Measurements from ENCODE around the gene YTHDC1. TPM values are rescaled to one million over a fixed set of nuclear protein-coding genes. Genes with fewer than 3 reads are reported as not detected.

The YTHDC1 gene
- total and polyA plus RNA-seq, 7 experiments from 2014 or later, result 26.9 to 254 (median 206) TPM

DNA sequence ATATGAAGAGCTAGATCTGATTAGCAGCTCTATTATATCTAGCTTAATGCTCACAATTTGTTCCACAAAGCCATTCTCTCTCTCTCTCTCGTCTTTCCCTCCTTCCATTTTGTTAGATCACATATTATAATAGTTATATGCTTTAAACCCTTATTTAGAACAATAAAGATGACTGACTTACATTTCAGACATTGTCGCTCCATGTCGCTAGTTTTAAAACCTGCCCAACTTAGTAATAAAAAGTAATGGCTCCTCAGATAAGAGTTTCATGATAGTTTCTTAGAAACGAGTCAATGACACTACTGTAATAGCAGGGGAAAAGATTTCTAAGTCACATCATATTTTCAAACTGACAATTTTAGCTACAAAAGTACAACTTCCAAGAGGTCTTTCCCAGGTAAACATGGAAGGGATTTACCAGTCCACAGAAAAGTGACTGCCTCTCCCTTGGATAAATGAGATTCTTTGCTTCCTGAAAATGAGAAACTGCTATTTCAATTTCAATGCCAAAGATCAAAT is 38.5 kb upstream of the YTHDC1 start:
- no peak for DNase-seq
- Mint-ChIP-seq H3K9me3 (peaks cover 0 to 2% (median 0%) of the 10 kb centered on the region in 11 donors), H3K27me3 (peaks cover 6 to 20% (median 12%) of the 10 kb centered on the region in 5 donors), H3K36me3 (no peaks in the 10 kb centered on the region), H3K4me1 (peaks cover 0 to 1% (median 0%) of the 10 kb centered on the region in 7 donors), H3K4me3 (no peak overlapping the region), H3K27ac (no peak overlapping the region)
- H3K4me1 ChIP-seq (ENCODE audit: control insufficient read depth in 2 of 2, insufficient read depth in 2 of 2, low read length in 2 of 2), result no peaks in the 10 kb centered on the region
- ChIA-PET POLR2A (no interaction called here), CTCF (interaction anchor here (1.1 kb wide), 1 partner anchor 12 kb away, joined by 9 read pairs; no protein-coding TSS in a partner anchor)
- H3K9me3 ChIP-seq (ENCODE audit: control insufficient read depth in 2 of 3, low read length in 3 of 3), result no peaks in the 10 kb centered on the region
- ATAC-seq, result no peak
- no peak overlapping the region for H3K4me3 ChIP-seq (ENCODE audit: low read length)
- H3K27me3 ChIP-seq (ENCODE audit: control insufficient read depth in 2 of 2, insufficient read depth in 2 of 2, low read length in 2 of 2), result no peaks in the 10 kb centered on the region
- H3K27ac ChIP-seq (ENCODE audit: low read depth, low read length), result no peak overlapping the region
- H3K36me3 ChIP-seq (ENCODE audit: control insufficient read depth in 2 of 3, insufficient read depth in 3 of 3, low read length in 3 of 3), result no peaks in the 10 kb centered on the region
- intact Hi-C loops (cut with micrococcal nuclease), result no loop called here

GRCh38 chr4:68385267-68385666 is 35.4 kb upstream of the YTHDC1 start:
- Histone ChIP-seq H3K27ac (ENCODE audit: low read depth, low read length) (no peak overlapping the region), H3K27me3 (ENCODE audit: control insufficient read depth in 2 of 2, insufficient read depth in 2 of 2, low read length in 2 of 2) (no peaks in the 10 kb centered on the region), H3K4me1 (ENCODE audit: control insufficient read depth in 2 of 2, insufficient read depth in 2 of 2, low read length in 2 of 2) (no peaks in the 10 kb centered on the region), H3K9me3 (ENCODE audit: control insufficient read depth in 2 of 3, low read length in 3 of 3) (no peaks in the 10 kb centered on the region), H3K36me3 (ENCODE audit: control insufficient read depth in 2 of 3, insufficient read depth in 3 of 3, low read length in 3 of 3) (no peaks in the 10 kb centered on the region), H3K4me3 (ENCODE audit: low read length) (no peak overlapping the region)
- peaks cover 6 to 26% (median 18%) of the 10 kb centered on the region in 5 donors for H3K27me3 Mint-ChIP-seq
- peaks cover 0 to 2% (median 0%) of the 10 kb centered on the region in 11 donors for H3K9me3 Mint-ChIP-seq
- ATAC-seq (no peak), DNase-seq (no peak)
- ChIA-PET POLR2A (no interaction called here), CTCF (no interaction called here)
- intact Hi-C loops (cut with micrococcal nuclease), result no loop called here
- H3K4me1 Mint-ChIP-seq, result peaks cover 0 to 1% (median 0%) of the 10 kb centered on the region in 7 donors
- H3K4me3 Mint-ChIP-seq, result no peak overlapping the region
- no peaks in the 10 kb centered on the region for H3K36me3 Mint-ChIP-seq
- no peak overlapping the region for H3K27ac Mint-ChIP-seq

DNA sequence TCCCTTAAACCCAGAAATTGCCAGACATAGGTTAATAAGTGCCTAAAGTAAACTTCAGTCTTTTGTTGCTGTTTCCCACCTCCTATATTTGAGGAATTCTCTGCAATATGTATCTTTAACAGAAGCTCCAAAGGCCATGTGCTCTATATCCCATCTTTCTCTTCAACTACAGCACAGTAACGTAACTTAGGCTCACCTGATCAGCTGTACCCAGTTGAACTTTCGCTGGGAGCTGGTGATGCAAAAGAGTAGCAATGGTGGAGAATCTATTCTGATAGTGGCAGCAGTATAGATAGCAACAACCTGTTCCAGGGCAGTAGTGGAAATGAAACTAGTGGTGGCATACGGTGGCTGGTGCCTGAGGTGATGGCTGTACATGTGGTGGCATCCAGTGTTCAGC is 33.2 kb upstream of the YTHDC1 start:
- no peak for ATAC-seq

GRCh38 chr4:68378226-68378625 is 28.3 kb upstream of the YTHDC1 start:
- H3K27ac Mint-ChIP-seq, result no peak overlapping the region
- Histone ChIP-seq H3K9me3 (ENCODE audit: control insufficient read depth in 2 of 3, low read length in 3 of 3) (no peaks in the 10 kb centered on the region), H3K27ac (ENCODE audit: low read depth, low read length) (no peak overlapping the region), H3K27me3 (ENCODE audit: control insufficient read depth in 2 of 2, insufficient read depth in 2 of 2, low read length in 2 of 2) (no peaks in the 10 kb centered on the region), H3K4me3 (ENCODE audit: low read length) (no peak overlapping the region), H3K36me3 (ENCODE audit: control insufficient read depth in 2 of 3, insufficient read depth in 3 of 3, low read length in 3 of 3) (no peaks in the 10 kb centered on the region), H3K4me1 (ENCODE audit: control insufficient read depth in 2 of 2, insufficient read depth in 2 of 2, low read length in 2 of 2) (no peaks in the 10 kb centered on the region)
- CTCF ChIA-PET, result interaction anchor here (0.7 to 1.0 kb wide), 3 partner anchors 17 to 105 kb away, joined by 3 read pairs; no protein-coding TSS in a partner anchor
- intact Hi-C loops (cut with micrococcal nuclease), result loop anchor here (5.0 kb wide), 6 partner anchors 36 to 391 kb away; no protein-coding TSS in a partner anchor
- H3K9me3 Mint-ChIP-seq, result peaks cover 0 to 1% (median 0%) of the 10 kb centered on the region in 11 donors
- no peak overlapping the region for H3K4me3 Mint-ChIP-seq
- DNase-seq (no peak), ATAC-seq (no peak)
- peaks cover 5 to 16% (median 14%) of the 10 kb centered on the region in 7 donors for H3K4me1 Mint-ChIP-seq
- POLR2A ChIA-PET, result no interaction called here
- peaks cover 0 to 45% (median 6%) of the 10 kb centered on the region in 5 donors for H3K27me3 Mint-ChIP-seq
- H3K36me3 Mint-ChIP-seq, result peaks cover 0 to 4% (median 0%) of the 10 kb centered on the region in 5 donors

More for the DNA sequence above, 33.2 kb upstream of the YTHDC1 start:
- CTCF ChIA-PET, result interaction anchor here (1.4 kb wide), 1 partner anchor 8 kb away, joined by 5 read pairs; no protein-coding TSS in a partner anchor
- intact Hi-C loops (cut with micrococcal nuclease), result no loop called here
- Histone ChIP-seq H3K36me3 (ENCODE audit: control insufficient read depth in 2 of 3, insufficient read depth in 3 of 3, low read length in 3 of 3) (no peaks in the 10 kb centered on the region), H3K4me1 (ENCODE audit: control insufficient read depth in 2 of 2, insufficient read depth in 2 of 2, low read length in 2 of 2) (no peaks in the 10 kb centered on the region), H3K4me3 (ENCODE audit: low read length) (no peak overlapping the region), H3K9me3 (ENCODE audit: control insufficient read depth in 2 of 3, low read length in 3 of 3) (no peaks in the 10 kb centered on the region), H3K27ac (ENCODE audit: low read depth, low read length) (no peak overlapping the region), H3K27me3 (ENCODE audit: control insufficient read depth in 2 of 2, insufficient read depth in 2 of 2, low read length in 2 of 2) (no peaks in the 10 kb centered on the region)
- H3K27ac Mint-ChIP-seq, result no peak overlapping the region
- no peaks in the 10 kb centered on the region for H3K4me1 Mint-ChIP-seq
- POLR2A ChIA-PET, result no interaction called here
- no peak overlapping the region for H3K4me3 Mint-ChIP-seq
- peaks cover 6 to 41% (median 15%) of the 10 kb centered on the region in 5 donors for H3K27me3 Mint-ChIP-seq
- no peak for DNase-seq
- H3K9me3 Mint-ChIP-seq, result peaks cover 0 to 1% (median 0%) of the 10 kb centered on the region in 11 donors
- no peaks in the 10 kb centered on the region for H3K36me3 Mint-ChIP-seq

GRCh38 chr4:68375667-68376559 is 26.0 kb upstream of the YTHDC1 start:
- H3K27me3 ChIP-seq (ENCODE audit: control insufficient read depth in 2 of 2, insufficient read depth in 2 of 2, low read length in 2 of 2), result no peaks in the 10 kb centered on the region
- H3K4me1 ChIP-seq (ENCODE audit: control insufficient read depth in 2 of 2, insufficient read depth in 2 of 2, low read length in 2 of 2), result no peaks in the 10 kb centered on the region
- Mint-ChIP-seq H3K27ac (no peak overlapping the region), H3K36me3 (peaks cover 0 to 4% (median 0%) of the 10 kb centered on the region in 5 donors), H3K4me1 (peaks cover 5 to 18% (median 15%) of the 10 kb centered on the region in 7 donors), H3K9me3 (peaks cover 0 to 1% (median 0%) of the 10 kb centered on the region in 11 donors), H3K4me3 (peak overlapping the region; percentile 74 to 90 (median 82)), H3K27me3 (peaks cover 0 to 41% (median 1%) of the 10 kb centered on the region in 5 donors)
- CTCF ChIA-PET, result interaction anchor here (0.6 to 4.1 kb wide), 16 partner anchors 8 to 799 kb away, joined by 3 to 52 read pairs (median 4); no protein-coding TSS in a partner anchor
- DNase-seq, result peak in 8 of 9 donors; percentile 24 to 75 (median 64)
- H3K36me3 ChIP-seq (ENCODE audit: control insufficient read depth in 2 of 3, insufficient read depth in 3 of 3, low read length in 3 of 3), result no peaks in the 10 kb centered on the region
- H3K4me3 ChIP-seq (ENCODE audit: low read length), result peak overlapping the region; percentile 23
- H3K27ac ChIP-seq (ENCODE audit: low read depth, low read length), result no peak overlapping the region
- ATAC-seq, result peak; percentile 90
- POLR2A ChIA-PET, result interaction anchor here (0.6 to 1.7 kb wide), 2 partner anchors 27 to 33 kb away, joined by 3 to 4 read pairs; no protein-coding TSS in a partner anchor
- no peaks in the 10 kb centered on the region for H3K9me3 ChIP-seq (ENCODE audit: control insufficient read depth in 2 of 3, low read length in 3 of 3)
- intact Hi-C loops (cut with micrococcal nuclease), result loop anchor here (1.0 to 5.0 kb wide), 10 partner anchors 34 to 630 kb away; no protein-coding TSS in a partner anchor

GRCh38 chr4:68373513-68373912 is 23.6 kb upstream of the YTHDC1 start:
- Histone ChIP-seq H3K4me3 (ENCODE audit: low read length) (no peak overlapping the region), H3K4me1 (ENCODE audit: control insufficient read depth in 2 of 2, insufficient read depth in 2 of 2, low read length in 2 of 2) (no peaks in the 10 kb centered on the region), H3K9me3 (ENCODE audit: control insufficient read depth in 2 of 3, low read length in 3 of 3) (no peaks in the 10 kb centered on the region), H3K27me3 (ENCODE audit: control insufficient read depth in 2 of 2, insufficient read depth in 2 of 2, low read length in 2 of 2) (no peaks in the 10 kb centered on the region), H3K36me3 (ENCODE audit: control insufficient read depth in 2 of 3, insufficient read depth in 3 of 3, low read length in 3 of 3) (no peaks in the 10 kb centered on the region), H3K27ac (ENCODE audit: low read depth, low read length) (no peak overlapping the region)
- ATAC-seq (peak; percentile 90), DNase-seq (peak in 8 of 9 donors; percentile 49 to 68 (median 56))
- peak overlapping the region; percentile 43 to 81 (median 71) for H3K4me3 Mint-ChIP-seq
- intact Hi-C loops (cut with micrococcal nuclease), result loop anchor here (1.0 to 2.0 kb wide), 2 partner anchors 15 to 23 kb away; partner anchors contain the start of gene YTHDC1 (in 2 of the 2)
- ChIA-PET POLR2A (interaction anchor here (0.8 kb wide), 1 partner anchor 23 kb away, joined by 3 read pairs; no protein-coding TSS in a partner anchor), CTCF (interaction anchor here (4.1 kb wide), 1 partner anchor 101 kb away, joined by 52 read pairs; no protein-coding TSS in a partner anchor)
- H3K27ac Mint-ChIP-seq, result peak overlapping the region in 6 of 9 donors; percentile 23 to 84 (median 62)
- no peaks in the 10 kb centered on the region for H3K9me3 Mint-ChIP-seq
- H3K36me3 Mint-ChIP-seq, result peaks cover 0 to 4% (median 0%) of the 10 kb centered on the region in 5 donors
- peaks cover 5 to 25% (median 19%) of the 10 kb centered on the region in 7 donors for H3K4me1 Mint-ChIP-seq
- peaks cover 0 to 24% (median 0%) of the 10 kb centered on the region in 5 donors for H3K27me3 Mint-ChIP-seq

Measured in naive thymus-derived CD4-positive, alpha-beta T cell (primary cell).